SH-SY5Y (cell line): Measurements from ENCODE around the gene HS6ST1.

ENCODE experiments used
- GATA2 ChIP-seq: IDR thresholded peaks from 2 replicates; pipeline ENCODE4 v1.6.1; 2011; ENCODE audit warnings: mild to moderate bottlenecking, low read depth, low read length
- GATA3 ChIP-seq: IDR thresholded peaks from 2 replicates; pipeline ENCODE4 v1.6.1; 2011; ENCODE audit warnings: low read depth, mild to moderate bottlenecking, low read length, moderate library complexity

DNA sequence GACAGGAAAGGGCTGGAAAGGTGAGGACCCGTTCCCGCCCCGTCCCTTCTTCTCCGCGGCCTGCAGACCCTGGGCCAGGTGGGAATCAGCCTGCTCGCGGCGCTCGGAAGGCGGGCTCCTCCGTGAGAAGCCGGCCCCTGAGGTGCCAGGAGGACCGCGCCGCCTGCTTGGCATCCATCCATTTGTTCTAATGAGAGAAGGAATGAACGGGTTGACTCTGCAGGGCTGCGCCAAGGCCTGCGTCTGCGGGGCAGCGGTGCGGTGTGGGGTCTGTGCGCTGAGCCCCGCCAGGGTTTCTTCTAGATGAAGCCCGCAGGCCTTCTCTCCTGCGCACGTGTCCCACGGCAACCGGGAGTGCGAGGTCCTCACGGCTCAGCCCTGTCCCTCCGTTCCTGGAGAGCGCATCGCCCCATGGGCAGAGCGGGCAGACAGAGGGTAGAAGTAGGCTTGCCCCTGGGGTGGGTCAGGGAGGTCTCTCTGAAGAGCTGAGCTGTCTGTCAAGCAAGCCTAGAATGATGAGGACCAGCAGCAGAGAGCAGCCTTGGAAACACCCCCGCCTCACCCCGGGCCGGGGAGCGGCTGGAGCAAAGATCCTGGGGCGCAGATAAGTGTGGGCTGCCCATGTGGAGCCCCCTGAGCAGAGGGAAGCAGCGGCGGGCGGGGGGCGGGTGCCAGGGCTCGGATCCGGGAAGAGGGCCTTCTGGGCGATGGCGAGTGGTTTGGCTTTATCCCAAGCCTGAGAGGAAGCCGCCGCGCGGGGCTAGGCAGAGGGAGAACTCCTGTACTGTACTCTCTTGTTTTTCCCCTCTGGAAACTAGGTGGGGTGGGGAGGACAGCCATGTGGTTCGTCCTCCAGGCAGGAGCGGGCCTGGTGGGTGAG lies 27.9 kb upstream of the HS6ST1 start:
- no peak for TF ChIP-seq GATA2
- TF ChIP-seq GATA3 = no peak
